GM20000 (cell line): Measurements from ENCODE around the gene ATCAY.
A peak's percentile ranks its signal among the peaks of the same experiment; 100 is the strongest.
"Not testable (repeated sequence)": the region's sequence is repeated elsewhere in the genome, so short reads cannot be mapped to it uniquely, and the experiment has no call there.

Experiments
- DNase-seq: peaks from one replicate; pipeline ENCODE4 v3.0.0; 2012; ENCODE audit warnings: low spot score
- CTCF ChIP-seq: IDR thresholded peaks from 2 replicates; pipeline ENCODE4 v1.5.1; 2012; ENCODE audit warnings: mild to moderate bottlenecking, control low read depth; ENCODE audit errors: extremely low read depth, missing control alignments

The ATCAY gene

GRCh38 chr19:3966051-3967017, 85.8 kb downstream of the ATCAY start:
- DNase-seq: no peak
- no peak for TF ChIP-seq CTCF

GRCh38 chr19:3967983-3968382, 87.5 kb downstream of the ATCAY start:
- not testable (repeated sequence) for DNase-seq

DNA sequence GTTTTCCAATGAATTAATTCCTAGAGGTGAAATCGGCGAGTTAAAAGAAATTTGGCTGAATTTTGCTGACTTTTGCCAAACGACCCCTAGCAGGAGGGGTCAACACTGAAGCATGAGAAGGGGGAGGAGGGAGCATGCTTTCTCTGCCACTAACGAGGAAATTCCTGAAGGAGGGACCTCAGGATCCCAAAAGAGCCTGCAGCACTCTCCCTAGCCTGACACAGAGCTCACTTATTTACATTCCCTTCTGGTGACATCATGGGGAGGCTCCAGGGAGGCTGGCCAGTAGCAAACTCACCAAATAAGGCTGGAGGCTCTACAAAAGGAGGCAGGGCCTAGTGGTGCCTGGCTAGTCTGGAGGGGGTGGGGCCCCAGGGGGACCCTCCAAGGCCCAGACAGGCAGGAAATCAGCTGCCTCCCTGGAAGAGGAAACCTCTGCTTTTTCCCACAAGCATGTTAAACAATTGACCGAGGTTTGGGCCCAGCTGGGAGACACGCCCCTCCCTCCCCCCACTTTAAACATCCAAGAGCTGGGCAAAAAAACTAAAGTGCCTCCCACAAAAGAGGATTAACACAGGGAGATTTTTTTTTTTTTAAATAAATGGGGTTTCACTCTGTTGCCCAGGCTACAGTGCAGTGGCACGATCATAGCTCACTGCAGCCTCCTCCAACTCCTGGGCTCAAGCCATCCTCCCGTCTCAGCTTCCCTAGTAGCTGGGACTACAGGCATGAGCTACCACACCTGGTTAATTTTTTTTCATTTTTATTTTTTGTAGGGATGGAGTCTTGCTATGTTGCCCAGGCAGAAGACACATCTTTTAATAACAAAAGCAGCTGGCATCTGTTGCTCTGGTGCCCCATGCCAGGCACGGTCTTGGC, 88.3 kb downstream of the ATCAY start:
- DNase-seq: no peak
- TF ChIP-seq CTCF: no peak

DNA sequence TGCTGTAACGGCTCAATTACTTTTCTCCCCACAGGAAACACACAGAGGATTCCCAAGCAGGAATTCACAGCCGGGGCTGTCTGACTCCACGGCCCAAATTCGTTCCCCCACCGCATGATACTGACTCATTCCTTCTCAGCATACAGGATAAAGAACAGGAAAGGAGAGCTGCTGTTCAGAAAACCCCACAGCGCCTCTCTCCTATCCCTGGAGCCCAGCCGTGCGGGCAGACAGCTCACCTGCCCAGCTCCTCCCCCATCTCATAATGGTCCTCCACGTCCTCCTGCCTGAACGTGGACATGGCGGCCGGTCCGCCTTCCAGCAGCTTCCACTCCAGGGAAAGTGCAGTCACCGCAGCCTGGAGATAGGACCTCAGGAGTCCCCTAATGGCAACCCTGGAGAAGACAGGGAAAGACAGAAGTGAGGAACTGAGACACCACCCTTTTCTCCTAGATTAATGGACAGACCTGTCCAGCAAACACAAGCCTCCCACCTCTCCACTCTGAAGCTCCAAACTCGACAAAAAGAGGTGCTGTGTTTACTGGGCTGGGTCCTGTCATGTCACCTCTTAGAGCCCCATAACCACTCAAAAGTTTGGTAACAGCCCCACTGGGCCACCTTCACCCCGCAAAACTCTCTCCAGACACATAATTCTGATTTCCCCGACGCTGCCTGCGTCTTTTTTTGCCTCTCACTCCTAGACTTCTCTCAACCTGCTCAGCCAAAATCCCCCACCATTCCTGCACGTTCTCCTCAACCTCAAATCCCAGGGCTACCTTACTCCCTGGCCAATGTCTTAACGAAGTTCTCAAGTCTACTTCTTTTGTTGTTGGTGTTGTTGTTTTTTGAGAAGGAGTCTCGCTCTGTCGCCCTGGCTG, 89.2 kb downstream of the ATCAY start:
- no peak for TF ChIP-seq CTCF
- DNase-seq: no peak

GRCh38 chr19:3970313-3970807, 89.9 kb downstream of the ATCAY start:
- no peak for DNase-seq
- no peak for TF ChIP-seq CTCF

GRCh38 chr19:3970808-3971598, 90.5 kb downstream of the ATCAY start, which contains the start of gene DAPK3:
Gene DAPK3, minus strand, starts transcription at chr19:3971099. Its CDS starts 1,364 bp downstream, at chr19:3969735.
- peak; percentile 99 for DNase-seq
- no peak for TF ChIP-seq CTCF
